ENCODE measurements around the gene SEMA6B.
A peak's percentile ranks its signal among the peaks of the same experiment; 100 is the strongest.

The SEMA6B gene

DNA sequence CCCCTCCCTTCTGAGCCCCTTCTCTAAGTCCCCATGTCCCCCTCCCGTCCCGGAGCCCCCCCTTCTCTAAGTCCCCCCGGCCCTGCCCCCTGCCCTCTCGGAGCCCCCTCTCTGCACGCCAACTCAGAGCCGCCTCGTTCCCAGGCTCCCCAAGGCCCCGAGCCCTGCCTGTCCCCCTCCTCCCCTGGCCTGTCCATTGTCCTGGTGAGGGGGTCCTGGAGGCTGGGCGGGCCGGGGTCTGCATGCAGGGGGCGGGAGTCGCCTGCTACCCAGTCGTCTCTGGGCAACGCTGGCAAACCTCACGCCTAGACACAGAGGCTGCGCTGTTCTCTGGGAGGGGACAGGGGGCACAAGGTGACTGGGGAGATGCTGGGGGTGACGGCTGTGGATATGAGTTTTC is 39.2 kb upstream of the SEMA6B start:
- no peaks in the 10 kb centered on the region for H3K79me1 ChIP-seq (replicated peaks; ENCODE audit: low read length, poor library complexity, severe bottlenecking)
- no peak for DNase-seq
- no peak overlapping the region for H3K23ac ChIP-seq (ENCODE audit: low read length in 2 of 2)
- H2BK15ac ChIP-seq (ENCODE audit: low read depth, poor library complexity, severe bottlenecking) = no peak overlapping the region
- WGBS = 26% methylated on average over 13 of the region's 17 CpGs
- H2AFZ ChIP-seq (ENCODE audit: low read depth, low read length) = peak overlapping the region; percentile 61
- H3K9me3 ChIP-seq (ENCODE audit: control insufficient read depth, low read length) = no peaks in the 10 kb centered on the region
- no peak overlapping the region for H2AK5ac ChIP-seq (ENCODE audit: low read length, severe bottlenecking)
- no peaks in the 10 kb centered on the region for H3K36me3 ChIP-seq (ENCODE audit: control insufficient read depth in 1 of 2, insufficient read depth in 2 of 2, low read depth in 1 of 2, low read length in 2 of 2)
- H2BK5ac ChIP-seq (ENCODE audit: low read depth, low read length, poor library complexity, severe bottlenecking) = no peak overlapping the region
- H3K27ac ChIP-seq (ENCODE audit: low read length, poor library complexity, severe bottlenecking) = no peak overlapping the region
- no peak overlapping the region for H3K4ac ChIP-seq (ENCODE audit: low read depth in 1 of 2, low read length in 2 of 2)
- H2BK120ac ChIP-seq (ENCODE audit: low read depth, low read length) = no peak overlapping the region
- H3K4me3 ChIP-seq (ENCODE audit: insufficient read depth in 1 of 2, low read depth in 1 of 2, low read length in 2 of 2) = no peak overlapping the region
- H3K9ac ChIP-seq (ENCODE audit: low read length) = no peak overlapping the region
- H3K4me2 ChIP-seq (ENCODE audit: low read length, poor library complexity, severe bottlenecking) = no peak overlapping the region
- H3K14ac ChIP-seq (ENCODE audit: low read length in 2 of 2) = no peak overlapping the region
- H4K91ac ChIP-seq (ENCODE audit: low read length) = no peak overlapping the region
- H4K8ac ChIP-seq (ENCODE audit: low read length) = no peak overlapping the region
- peaks cover 9% of the 10 kb centered on the region for H3K4me1 ChIP-seq (ENCODE audit: control insufficient read depth, insufficient read depth, low read depth, low read length)
- H3K27me3 ChIP-seq (ENCODE audit: control insufficient read depth in 1 of 2, insufficient read depth in 1 of 2, low read length in 2 of 2) = peaks cover 28 to 78% of the 10 kb centered on the region in 2 experiments
- H2BK12ac ChIP-seq (ENCODE audit: low read length in 2 of 2) = no peak overlapping the region
- H3K18ac ChIP-seq (ENCODE audit: low read depth in 1 of 2, low read length in 2 of 2) = peak overlapping the region in 1 of 2 experiments; percentile 34

DNA sequence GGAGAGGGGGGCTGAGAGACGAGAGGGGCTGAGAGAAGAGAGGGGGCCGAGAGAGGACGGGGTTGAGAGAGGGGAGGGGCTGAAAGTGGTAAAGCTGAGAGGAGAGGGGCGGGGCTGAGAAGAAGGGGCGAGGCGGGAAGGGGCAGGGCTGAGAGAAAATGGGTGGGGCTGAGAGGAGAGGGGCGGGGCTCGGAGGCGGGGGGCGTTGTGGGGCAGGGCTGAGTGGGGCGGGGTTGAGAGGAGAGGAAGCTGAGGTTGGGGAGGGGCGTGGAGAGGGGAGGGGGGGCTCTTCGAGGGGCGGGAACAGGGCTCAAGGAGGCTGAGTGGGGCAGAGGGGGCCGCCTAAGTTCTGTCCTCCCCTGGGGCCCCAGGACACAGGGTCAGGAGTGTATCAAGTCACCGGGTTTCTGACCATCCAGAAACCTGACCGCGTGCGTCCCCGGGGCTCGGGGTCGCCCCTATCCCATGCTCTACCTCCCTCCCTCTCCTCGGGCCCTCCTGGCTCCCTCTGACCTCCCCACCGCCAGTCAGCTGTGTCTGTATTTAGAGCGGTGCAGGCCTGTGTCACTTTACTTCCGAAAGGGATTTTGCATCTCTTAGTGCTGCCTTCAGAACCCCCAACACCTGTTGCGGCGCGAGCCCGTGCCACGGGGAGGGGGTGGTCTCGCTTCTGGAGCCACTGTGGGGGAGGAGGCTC is 38.6 kb upstream of the SEMA6B start:
- Histone ChIP-seq H3K4ac (ENCODE audit: low read depth in 1 of 2, low read length in 2 of 2) (no peak overlapping the region), H3K9ac (ENCODE audit: low read length) (no peak overlapping the region), H3K9me3 (ENCODE audit: control insufficient read depth, low read length) (no peaks in the 10 kb centered on the region), H3K36me3 (ENCODE audit: control insufficient read depth in 1 of 2, insufficient read depth in 2 of 2, low read depth in 1 of 2, low read length in 2 of 2) (no peaks in the 10 kb centered on the region), H3K23ac (ENCODE audit: low read length in 2 of 2) (peak overlapping the region in 1 of 2 experiments; percentile 87), H2AK5ac (ENCODE audit: low read length, severe bottlenecking) (no peak overlapping the region), H3K18ac (ENCODE audit: low read depth in 1 of 2, low read length in 2 of 2) (peak overlapping the region; percentile 64 to 84), H2BK15ac (ENCODE audit: low read depth, poor library complexity, severe bottlenecking) (no peak overlapping the region), H3K79me1 (replicated peaks; ENCODE audit: low read length, poor library complexity, severe bottlenecking) (no peaks in the 10 kb centered on the region), H3K4me2 (ENCODE audit: low read length, poor library complexity, severe bottlenecking) (peak overlapping the region; percentile 14), H3K4me3 (ENCODE audit: insufficient read depth in 1 of 2, low read depth in 1 of 2, low read length in 2 of 2) (no peak overlapping the region), H3K27me3 (ENCODE audit: control insufficient read depth in 1 of 2, insufficient read depth in 1 of 2, low read length in 2 of 2) (peaks cover 28 to 73% of the 10 kb centered on the region in 2 experiments), H4K8ac (ENCODE audit: low read length) (peak overlapping the region; percentile 19), H2BK5ac (ENCODE audit: low read depth, low read length, poor library complexity, severe bottlenecking) (no peak overlapping the region), H3K14ac (ENCODE audit: low read length in 2 of 2) (peak overlapping the region in 1 of 2 experiments; percentile 68), H3K27ac (ENCODE audit: low read length, poor library complexity, severe bottlenecking) (no peak overlapping the region), H2AFZ (ENCODE audit: low read depth, low read length) (peak overlapping the region; percentile 61), H4K91ac (ENCODE audit: low read length) (no peak overlapping the region), H3K4me1 (ENCODE audit: control insufficient read depth, insufficient read depth, low read depth, low read length) (peaks cover 9% of the 10 kb centered on the region), H2BK12ac (ENCODE audit: low read length in 2 of 2) (peak overlapping the region in 1 of 2 experiments; percentile 60), H2BK120ac (ENCODE audit: low read depth, low read length) (no peak overlapping the region)
- DNase-seq = peak; percentile 57
- WGBS = 4% methylated on average over 21 of the region's 32 CpGs

DNA sequence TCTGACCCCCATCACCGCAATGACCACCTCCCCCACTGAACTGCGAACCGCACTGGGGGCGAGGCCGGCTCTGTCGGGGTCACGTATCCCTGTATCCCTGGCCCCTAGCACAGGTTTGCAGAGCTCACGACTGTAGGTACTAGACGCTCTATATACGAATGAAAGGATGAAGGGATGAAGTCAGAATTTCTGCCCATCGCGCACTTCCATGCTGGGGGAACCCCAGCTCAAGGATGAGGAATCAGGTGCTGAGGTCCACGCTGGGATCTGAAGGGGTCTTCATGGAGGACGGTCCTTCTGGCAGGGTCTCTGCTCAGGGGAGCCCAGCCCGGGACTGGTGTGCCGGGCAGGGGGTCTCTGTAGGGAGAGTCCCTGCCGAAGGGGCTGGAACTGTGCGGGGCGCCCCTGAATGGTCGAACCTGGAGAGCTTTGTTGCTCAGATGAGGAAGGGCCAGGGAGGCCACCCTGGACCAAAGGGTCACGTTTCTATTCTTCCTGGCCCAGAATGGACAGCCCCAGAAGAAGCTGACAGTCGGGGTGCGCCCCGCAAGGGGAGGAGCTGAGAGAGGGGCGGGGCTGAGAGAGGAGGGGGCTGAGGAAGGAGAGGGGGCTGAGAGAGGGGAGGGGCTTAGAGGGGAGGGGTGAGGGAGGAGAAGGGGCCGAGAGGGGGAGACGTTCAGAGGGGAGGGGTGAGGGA is 37.9 kb upstream of the SEMA6B start:
- no peak overlapping the region for H3K4me2 ChIP-seq (ENCODE audit: low read length, poor library complexity, severe bottlenecking)
- peak overlapping the region in 1 of 2 experiments; percentile 6 for H2BK12ac ChIP-seq (ENCODE audit: low read length in 2 of 2)
- H3K27ac ChIP-seq (ENCODE audit: low read length, poor library complexity, severe bottlenecking) = no peak overlapping the region
- 12% methylated on average over 25 of the region's 27 CpGs for WGBS
- H3K79me1 ChIP-seq (replicated peaks; ENCODE audit: low read length, poor library complexity, severe bottlenecking) = no peaks in the 10 kb centered on the region
- no peak overlapping the region for H2BK120ac ChIP-seq (ENCODE audit: low read depth, low read length)
- peak overlapping the region; percentile 11 for H4K91ac ChIP-seq (ENCODE audit: low read length)
- no peak overlapping the region for H2BK5ac ChIP-seq (ENCODE audit: low read depth, low read length, poor library complexity, severe bottlenecking)
- H3K36me3 ChIP-seq (ENCODE audit: control insufficient read depth in 1 of 2, insufficient read depth in 2 of 2, low read depth in 1 of 2, low read length in 2 of 2) = no peaks in the 10 kb centered on the region
- peak overlapping the region; percentile 12 for H4K8ac ChIP-seq (ENCODE audit: low read length)
- peak overlapping the region in 1 of 2 experiments; percentile 38 for H3K18ac ChIP-seq (ENCODE audit: low read depth in 1 of 2, low read length in 2 of 2)
- no peak overlapping the region for H2BK15ac ChIP-seq (ENCODE audit: low read depth, poor library complexity, severe bottlenecking)
- H3K4ac ChIP-seq (ENCODE audit: low read depth in 1 of 2, low read length in 2 of 2) = peak overlapping the region in 1 of 2 experiments; percentile 35
- H3K23ac ChIP-seq (ENCODE audit: low read length in 2 of 2) = no peak overlapping the region
- peaks cover 9% of the 10 kb centered on the region for H3K4me1 ChIP-seq (ENCODE audit: control insufficient read depth, insufficient read depth, low read depth, low read length)
- no peak for DNase-seq
- no peaks in the 10 kb centered on the region for H3K9me3 ChIP-seq (ENCODE audit: control insufficient read depth, low read length)
- H2AK5ac ChIP-seq (ENCODE audit: low read length, severe bottlenecking) = no peak overlapping the region
- no peak overlapping the region for H3K4me3 ChIP-seq (ENCODE audit: insufficient read depth in 1 of 2, low read depth in 1 of 2, low read length in 2 of 2)
- H3K9ac ChIP-seq (ENCODE audit: low read length) = no peak overlapping the region
- H3K14ac ChIP-seq (ENCODE audit: low read length in 2 of 2) = no peak overlapping the region
- no peak overlapping the region for H2AFZ ChIP-seq (ENCODE audit: low read depth, low read length)
- H3K27me3 ChIP-seq (ENCODE audit: control insufficient read depth in 1 of 2, insufficient read depth in 1 of 2, low read length in 2 of 2) = peaks cover 32 to 71% of the 10 kb centered on the region in 2 experiments
